Keratinocyte (primary cell): ENCODE data around the gene CFI. TPM values are rescaled to one million over a fixed set of nuclear protein-coding genes. Genes with fewer than 3 reads are reported as not detected.

Experiments
- DNase-seq: peaks from one replicate; pipeline ENCODE4 v3.0.0-alpha.2; 2011; ENCODE audit warnings: low read depth, missing footprints, low spot score
- FAIRE-seq: peaks from 2 replicates; lab custom pipeline; 2011; peaks lifted over from hg19 to GRCh38; lab: Jason Lieb, UNC
- H2AFZ ChIP-seq: 2 replicates; pipeline ENCODE4 v1.6.0; 2012; ENCODE audit warnings: low read length, control low read depth, inconsistent platforms; ENCODE audit not compliant: control insufficient read depth
- H3K27ac ChIP-seq: 2 replicates; pipeline ENCODE4 v1.5.1; 2011; ENCODE audit warnings: low read length; ENCODE audit not compliant: control insufficient read depth, insufficient read depth
- H3K27me3 ChIP-seq: 3 replicates; pipeline ENCODE4 v1.6.0; 2011; ENCODE audit warnings: low read length; ENCODE audit not compliant: control insufficient read depth, insufficient read depth; ENCODE audit errors: extremely low read depth
- H3K36me3 ChIP-seq, 2 experiments: 2 replicates in 1 of 2; 3 replicates in 1 of 2; pipeline ENCODE4 v1.5.1; 2011; ENCODE audit warnings: low read length in 2 of 2, mild to moderate bottlenecking in 1 of 2; ENCODE audit not compliant: control insufficient read depth in 2 of 2, insufficient read depth in 2 of 2; ENCODE audit errors: extremely low read depth in 1 of 2
- H3K4me1 ChIP-seq: 3 replicates; pipeline ENCODE4 v1.5.1; 2011; ENCODE audit warnings: low read length; ENCODE audit not compliant: control insufficient read depth, insufficient read depth; ENCODE audit errors: extremely low read depth
- H3K4me2 ChIP-seq: 3 replicates; pipeline ENCODE4 v1.6.0; 2011; ENCODE audit warnings: low read depth, low read length; ENCODE audit not compliant: control insufficient read depth, insufficient read depth; ENCODE audit errors: extremely low read depth
- H3K4me3 ChIP-seq, 3 experiments: fragments of 200-600 bp in 1 of 3; sonication (generic) in 1 of 3; 2 replicates in 2 of 3; 3 replicates in 1 of 3; pipeline ENCODE4 v1.5.1; 2011 to 2016; ENCODE audit warnings: low read length in 3 of 3, mild to moderate bottlenecking in 3 of 3, control low read depth in 2 of 3, inconsistent platforms in 1 of 3, low read depth in 1 of 3, mixed read lengths in 1 of 3, mixed run types in 1 of 3, moderate library complexity in 1 of 3; ENCODE audit not compliant: control insufficient read depth in 2 of 3, insufficient read depth in 2 of 3; ENCODE audit errors: extremely low read depth in 1 of 3
- H3K79me2 ChIP-seq: 2 replicates; pipeline ENCODE4 v1.6.0; 2012; ENCODE audit warnings: low read length; ENCODE audit not compliant: control insufficient read depth, insufficient read depth
- H3K9ac ChIP-seq: 3 replicates; pipeline ENCODE4 v1.6.0; 2011; ENCODE audit warnings: low read length; ENCODE audit not compliant: control insufficient read depth, insufficient read depth; ENCODE audit errors: extremely low read depth
- H3K9me1 ChIP-seq: 3 replicates; pipeline ENCODE4 v1.6.0; 2011; ENCODE audit warnings: low read length; ENCODE audit not compliant: control insufficient read depth, insufficient read depth; ENCODE audit errors: extremely low read depth
- H3K9me3 ChIP-seq: 2 replicates; pipeline ENCODE4 v1.5.1; 2012; ENCODE audit warnings: low read depth, low read length; ENCODE audit not compliant: control insufficient read depth
- H4K20me1 ChIP-seq: 3 replicates; pipeline ENCODE4 v1.6.0; 2011; ENCODE audit warnings: low read length; ENCODE audit not compliant: control insufficient read depth, insufficient read depth; ENCODE audit errors: extremely low read depth
- EZH2 ChIP-seq: IDR thresholded peaks from one replicate; pipeline ENCODE4 v1.6.1; 2012; ENCODE audit warnings: inconsistent platforms, mild to moderate bottlenecking, low read length, moderate library complexity
- dilution Hi-C: fragments of 300-500 bp; cut with MboI; formaldehyde crosslinking; loops from one replicate; pipeline ENCODE4 v1.7.0; 2020; ENCODE audit warnings: low sequenced_read_pairs; ENCODE audit not compliant: extremely low pct_ligation_motif_present
- polyA plus RNA-seq, 5 experiments: library from polyadenylated mRNA; depleted of rRNA in 3 of 5; stranded (reverse) in 3 of 5; stranded (forward) in 1 of 5; unstranded in 1 of 5; fragments of >200 nt; gene quantifications; 1 replicate in 1 of 5; 2 replicates in 3 of 5; 3 replicates in 1 of 5; pipeline versions ENCODE4 v1.2.1 to v1.2.3, GENCODE V29; 2011 to 2012; ENCODE audit warnings: missing spikeins in 2 of 5, low read depth in 1 of 5, low replicate concordance in 1 of 5
- TF ChIP-seq, protein P1 (sequence below), 3 experiments: IDR thresholded peaks in 1 of 3; conservative IDR thresholded peaks in 1 of 3; optimal IDR thresholded peaks in 1 of 3; 2 replicates in 2 of 3; 3 replicates in 1 of 3; pipeline versions ENCODE3 to v1.5.1; 2011; ENCODE audit warnings: low read length in 3 of 3, mild to moderate bottlenecking in 3 of 3, moderate library complexity in 2 of 3, control low read depth in 1 of 3, inconsistent platforms in 1 of 3; ENCODE audit not compliant: insufficient read depth in 2 of 3; ENCODE audit errors: extremely low read depth in 1 of 3

Gene CFI
- polyA plus RNA-seq, 1 donor (not counting 4 experiments of a cell fraction or from before 2014, with no cell fraction given): not detected

DNA sequence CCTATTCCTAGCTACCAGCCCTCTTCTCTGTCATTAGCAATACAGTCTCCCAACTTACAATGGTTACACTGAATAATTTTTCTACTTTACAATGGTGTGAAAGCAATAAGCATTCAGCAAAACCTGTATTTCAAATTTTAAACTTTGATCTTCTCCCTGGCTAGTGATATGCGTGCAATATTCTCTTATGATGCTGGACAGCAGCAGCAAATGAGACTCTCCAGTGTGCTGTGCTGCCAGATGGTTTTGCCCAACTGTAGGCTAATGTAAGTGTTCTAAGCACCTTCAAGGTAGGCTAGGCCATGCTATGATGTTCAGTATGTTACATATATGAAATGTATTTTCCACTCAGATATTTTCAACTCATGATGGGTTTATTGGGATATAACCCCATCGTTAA, 7.9 kb upstream of the CFI start:
- no peak overlapping the region for H2AFZ ChIP-seq

DNA sequence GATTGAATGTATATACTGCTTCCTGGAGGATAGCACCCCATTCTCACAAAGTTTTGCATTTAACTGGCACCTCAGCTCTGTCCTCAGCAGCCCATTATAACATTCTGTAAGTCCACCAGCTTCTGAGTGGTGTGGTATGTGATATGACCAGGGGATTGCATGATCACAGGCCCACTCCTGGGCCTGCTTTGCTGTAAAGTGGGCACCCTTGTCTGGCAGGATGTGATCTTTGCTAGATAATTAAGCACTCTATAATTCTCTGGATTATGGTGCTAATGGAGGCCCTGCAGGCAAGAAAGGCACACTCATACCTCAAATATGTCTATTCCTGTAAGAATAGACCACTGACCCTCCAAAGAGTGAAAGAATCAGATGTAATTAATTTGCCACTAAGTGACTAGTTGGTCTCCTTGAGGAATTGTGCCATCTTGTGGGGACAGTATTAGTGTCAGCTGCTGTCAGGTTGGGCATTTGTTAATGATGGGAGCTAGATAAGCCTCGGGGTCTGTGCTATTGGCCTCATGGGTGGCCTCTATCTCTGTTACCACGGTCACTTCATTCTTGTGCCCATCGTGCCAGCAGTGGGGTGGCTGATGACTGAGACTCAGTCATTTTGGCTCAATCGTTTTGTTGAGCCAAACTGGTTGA, 2.2 kb upstream of the CFI start:
- dilution Hi-C loops: no loop called here
- Histone ChIP-seq H3K9me3 (no peaks in the 10 kb centered on the region), H3K4me1 (no peaks in the 10 kb centered on the region), H3K36me3 (no peaks in the 10 kb centered on the region), H3K79me2 (no peaks in the 10 kb centered on the region), H3K4me2 (no peak overlapping the region), H3K9me1 (no peaks in the 10 kb centered on the region), H2AFZ (no peak overlapping the region), H3K27ac (no peak overlapping the region), H4K20me1 (no peaks in the 10 kb centered on the region), H3K9ac (no peak overlapping the region), H3K27me3 (no peaks in the 10 kb centered on the region), H3K4me3 (no peak overlapping the region)
- TF ChIP-seq, protein P1, sequence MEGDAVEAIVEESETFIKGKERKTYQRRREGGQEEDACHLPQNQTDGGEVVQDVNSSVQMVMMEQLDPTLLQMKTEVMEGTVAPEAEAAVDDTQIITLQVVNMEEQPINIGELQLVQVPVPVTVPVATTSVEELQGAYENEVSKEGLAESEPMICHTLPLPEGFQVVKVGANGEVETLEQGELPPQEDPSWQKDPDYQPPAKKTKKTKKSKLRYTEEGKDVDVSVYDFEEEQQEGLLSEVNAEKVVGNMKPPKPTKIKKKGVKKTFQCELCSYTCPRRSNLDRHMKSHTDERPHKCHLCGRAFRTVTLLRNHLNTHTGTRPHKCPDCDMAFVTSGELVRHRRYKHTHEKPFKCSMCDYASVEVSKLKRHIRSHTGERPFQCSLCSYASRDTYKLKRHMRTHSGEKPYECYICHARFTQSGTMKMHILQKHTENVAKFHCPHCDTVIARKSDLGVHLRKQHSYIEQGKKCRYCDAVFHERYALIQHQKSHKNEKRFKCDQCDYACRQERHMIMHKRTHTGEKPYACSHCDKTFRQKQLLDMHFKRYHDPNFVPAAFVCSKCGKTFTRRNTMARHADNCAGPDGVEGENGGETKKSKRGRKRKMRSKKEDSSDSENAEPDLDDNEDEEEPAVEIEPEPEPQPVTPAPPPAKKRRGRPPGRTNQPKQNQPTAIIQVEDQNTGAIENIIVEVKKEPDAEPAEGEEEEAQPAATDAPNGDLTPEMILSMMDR (optimal IDR thresholded peaks at IDR 0.05 in 1 of 3, IDR thresholded peaks at IDR 0.05 in 1 of 3, conservative IDR thresholded peaks at IDR 0.05 in 1 of 3; ENCODE audit: extremely low read depth in 1 of 3, insufficient read depth in 2 of 3, low read length in 3 of 3): peak; percentile 26 to 75 (median 57)
- TF ChIP-seq EZH2: no peak
- DNase-seq (no peak), FAIRE-seq (no peak)

More for the DNA sequence above, 7.9 kb upstream of the CFI start:
- Histone ChIP-seq H3K27me3 (no peaks in the 10 kb centered on the region), H3K9me1 (no peaks in the 10 kb centered on the region), H3K36me3 (no peaks in the 10 kb centered on the region), H3K9ac (no peak overlapping the region), H3K9me3 (no peaks in the 10 kb centered on the region), H3K4me3 (no peak overlapping the region), H3K27ac (no peak overlapping the region), H4K20me1 (no peaks in the 10 kb centered on the region), H3K4me2 (no peak overlapping the region), H3K4me1 (no peaks in the 10 kb centered on the region), H3K79me2 (no peaks in the 10 kb centered on the region)
- FAIRE-seq: no peak
- no peak for TF ChIP-seq EZH2
- dilution Hi-C loops: no loop called here
- DNase-seq: no peak
